Measurements from ENCODE around the gene FAM20C. TPM values are rescaled to one million over a fixed set of nuclear protein-coding genes. Genes with fewer than 3 reads are reported as not detected.

FAM20C gene
- total RNA-seq, 2 experiments from 2014 or later = 1.3 to 1.7 TPM

GRCh38 chr7:219581-220150 is 27.3 kb downstream of the FAM20C start:
- intact Hi-C loops (cut with DNase I, micrococcal nuclease) = no loop called here
- H3K36me3 Mint-ChIP-seq (ENCODE audit: low read depth) = no peaks in the 10 kb centered on the region
- TF ChIP-seq CTCF (IDR thresholded peaks at IDR 0.05) = no peak
- no peak for DNase-seq
- no peak for ATAC-seq (ENCODE audit: poor library complexity)
- H3K4me1 ChIP-seq (ENCODE audit: insufficient read depth, low read length) = no peaks in the 10 kb centered on the region
- peaks cover 0 to 5% of the 10 kb centered on the region in 2 experiments for H3K9me3 ChIP-seq (ENCODE audit: control insufficient read depth in 1 of 2, insufficient read depth in 1 of 2, low read length in 2 of 2)
- POLR2A ChIA-PET = no interaction called here
- H3K27ac Mint-ChIP-seq = no peak overlapping the region
- H3K27me3 ChIP-seq (ENCODE audit: control insufficient read depth in 1 of 2, insufficient read depth in 2 of 2, low read length in 2 of 2) = no peaks in the 10 kb centered on the region
- H3K4me3 Mint-ChIP-seq = no peak overlapping the region
- no peaks in the 10 kb centered on the region for H3K36me3 ChIP-seq (ENCODE audit: insufficient read depth, low read length)
- no peak overlapping the region for H3K27ac ChIP-seq (ENCODE audit: low read depth in 1 of 2, low read length in 2 of 2)
- no peak overlapping the region for H3K4me3 ChIP-seq (ENCODE audit: low read length)
- H3K27me3 Mint-ChIP-seq = no peaks in the 10 kb centered on the region
- no peaks in the 10 kb centered on the region for H3K9me3 Mint-ChIP-seq
- CTCF ChIA-PET = no interaction called here
- no peaks in the 10 kb centered on the region for H3K4me1 Mint-ChIP-seq (ENCODE audit: low read depth)

GRCh38 chr7:220151-220841 is 27.9 kb downstream of the FAM20C start:
- no peaks in the 10 kb centered on the region for H3K36me3 Mint-ChIP-seq (ENCODE audit: low read depth)
- TF ChIP-seq CTCF (IDR thresholded peaks at IDR 0.05) = no peak
- H3K27me3 Mint-ChIP-seq = no peaks in the 10 kb centered on the region
- H3K9me3 Mint-ChIP-seq = no peaks in the 10 kb centered on the region
- H3K4me1 Mint-ChIP-seq (ENCODE audit: low read depth) = no peaks in the 10 kb centered on the region
- CTCF ChIA-PET = no interaction called here
- ATAC-seq (ENCODE audit: poor library complexity) (no peak), DNase-seq (no peak)
- Histone ChIP-seq H3K9me3 (ENCODE audit: control insufficient read depth in 1 of 2, insufficient read depth in 1 of 2, low read length in 2 of 2) (peaks cover 0 to 5% of the 10 kb centered on the region in 2 experiments), H3K27ac (ENCODE audit: low read depth in 1 of 2, low read length in 2 of 2) (no peak overlapping the region), H3K36me3 (ENCODE audit: insufficient read depth, low read length) (no peaks in the 10 kb centered on the region), H3K4me1 (ENCODE audit: insufficient read depth, low read length) (no peaks in the 10 kb centered on the region), H3K27me3 (ENCODE audit: control insufficient read depth in 1 of 2, insufficient read depth in 2 of 2, low read length in 2 of 2) (no peaks in the 10 kb centered on the region), H3K4me3 (ENCODE audit: low read length) (no peak overlapping the region)
- no peak overlapping the region for H3K27ac Mint-ChIP-seq
- no peak overlapping the region for H3K4me3 Mint-ChIP-seq
- POLR2A ChIA-PET = no interaction called here
- intact Hi-C loops (cut with DNase I, micrococcal nuclease) = no loop called here

- H3K27me3 ChIP-seq (ENCODE audit: control insufficient read depth in 1 of 2, insufficient read depth in 2 of 2, low read length in 2 of 2) = no peaks in the 10 kb centered on the region
- TF ChIP-seq CTCF (IDR thresholded peaks at IDR 0.05) = no peak
- no peaks in the 10 kb centered on the region for H3K36me3 ChIP-seq (ENCODE audit: insufficient read depth, low read length)
- DNase-seq = no peak
- no peak overlapping the region for H3K4me3 ChIP-seq (ENCODE audit: low read length)
- CTCF ChIA-PET = no interaction called here
- H3K9me3 ChIP-seq (ENCODE audit: control insufficient read depth in 1 of 2, insufficient read depth in 1 of 2, low read length in 2 of 2) = peaks cover 0 to 5% of the 10 kb centered on the region in 2 experiments
- intact Hi-C loops (cut with DNase I, micrococcal nuclease) = no loop called here
- Mint-ChIP-seq H3K4me1 (ENCODE audit: low read depth) (no peaks in the 10 kb centered on the region), H3K9me3 (no peaks in the 10 kb centered on the region), H3K27me3 (no peaks in the 10 kb centered on the region), H3K36me3 (ENCODE audit: low read depth) (no peaks in the 10 kb centered on the region), H3K4me3 (no peak overlapping the region), H3K27ac (no peak overlapping the region)
- H3K4me1 ChIP-seq (ENCODE audit: insufficient read depth, low read length) = no peaks in the 10 kb centered on the region
- H3K27ac ChIP-seq (ENCODE audit: low read depth in 1 of 2, low read length in 2 of 2) = no peak overlapping the region
- no peak for ATAC-seq (ENCODE audit: poor library complexity)
- POLR2A ChIA-PET = no interaction called here
Observed at GRCh38 chr7:221978-222715, 29.8 kb downstream of the FAM20C start.

All from CD4-positive, alpha-beta T cell (primary cell).